Omental fat pad (tissue), 4 donors: ENCODE data around the gene ZNF207. TPM values are rescaled to one million over a fixed set of nuclear protein-coding genes. Genes with fewer than 3 reads are reported as not detected.

Experiments
- ATAC-seq: fragments of 150-250 bp; one replicate; pipeline ENCODE4 v1.9.1; 2016; ENCODE audit warnings: mild to moderate bottlenecking, moderate library complexity; ENCODE audit not compliant: low FRiP score
- DNase-seq: peaks from one replicate; pipeline ENCODE4 v3.0.0-alpha.2; 2019; ENCODE audit warnings: low spot score
- CTCF ChIP-seq, 3 donors: fragments of 450-650 bp; IDR thresholded peaks; one replicate each; pipeline ENCODE4 v1.5.1; 2016 to 2017; ENCODE audit warnings: antibody characterized with exemption in 3 of 3, mild to moderate bottlenecking in 3 of 3, moderate library complexity in 2 of 3
- total RNA-seq, 4 donors: library from RNA; depleted of rRNA; stranded (reverse); fragments of >200 nt; gene quantifications; one replicate each; pipeline ENCODE4 v1.1.0, GENCODE V29; 2016

The ZNF207 gene
- total RNA-seq, 4 donors from 2014 or later: 121 to 193 (median 141) TPM

DNA sequence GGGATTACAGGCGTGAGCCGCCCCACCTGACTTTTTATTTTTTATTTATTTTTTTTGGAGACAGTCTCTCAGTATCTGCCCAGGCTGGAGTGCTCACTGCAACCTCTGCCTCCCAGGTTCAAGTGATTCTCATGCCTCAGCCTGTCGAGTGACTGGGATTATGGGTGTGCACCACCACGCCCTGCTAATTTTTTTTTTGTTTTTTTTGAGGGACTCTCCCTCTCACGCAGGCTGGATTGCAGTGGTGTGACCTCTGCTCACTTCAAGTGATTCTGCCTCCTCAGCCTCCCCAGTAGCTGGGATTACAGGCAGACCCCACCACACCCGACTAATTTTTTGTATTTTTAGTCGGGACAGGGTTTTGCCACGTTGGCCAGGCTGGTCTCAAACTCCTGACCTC lies 7.7 kb downstream of the ZNF207 start:
- ATAC-seq (no peak), DNase-seq (no peak)
- TF ChIP-seq CTCF (IDR thresholded peaks at IDR 0.05): no peak

- TF ChIP-seq CTCF (IDR thresholded peaks at IDR 0.05): no peak
- ATAC-seq (no peak), DNase-seq (no peak)
Observed at GRCh38 chr17:32361270-32361669, 11.3 kb downstream of the ZNF207 start.

GRCh38 chr17:32370426-32370825 lies 20.5 kb downstream of the ZNF207 start:
- ATAC-seq (no peak), DNase-seq (no peak)
- no peak for TF ChIP-seq CTCF (IDR thresholded peaks at IDR 0.05)

DNA sequence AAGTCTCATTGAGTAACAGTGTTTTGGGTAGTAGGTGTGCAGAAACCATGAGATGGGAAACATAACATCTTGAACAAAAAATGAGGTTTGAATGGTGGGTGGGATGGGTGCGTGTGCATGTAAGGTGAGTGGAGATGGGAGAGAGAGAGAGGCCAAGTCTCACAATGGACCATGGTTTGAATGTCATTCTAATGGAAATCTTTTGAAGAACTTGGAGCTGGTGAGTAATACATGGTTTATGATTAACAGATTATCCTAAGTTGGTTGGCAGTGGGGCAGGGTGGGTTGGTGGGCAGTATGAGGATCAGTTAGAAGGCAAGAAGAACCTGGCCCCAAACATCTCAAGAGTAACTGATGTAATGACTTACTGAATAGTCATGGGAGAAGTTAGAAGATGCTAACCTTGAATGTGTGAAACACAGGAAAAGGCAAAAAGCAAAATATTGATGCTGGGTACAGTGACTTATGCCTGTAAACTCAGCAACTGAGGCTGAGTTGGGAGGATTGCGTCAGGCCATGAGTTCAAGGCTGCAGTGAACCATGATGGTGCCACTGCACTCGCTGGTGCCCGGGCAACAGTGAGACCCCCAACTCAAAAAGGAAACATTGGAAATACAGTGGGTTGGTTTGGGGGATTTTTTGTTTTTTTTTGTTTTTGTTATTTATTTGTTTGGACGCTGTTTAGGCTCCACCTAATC lies 32.7 kb downstream of the ZNF207 start:
- ATAC-seq: no peak
- no peak for DNase-seq
- TF ChIP-seq CTCF (IDR thresholded peaks at IDR 0.05): no peak

DNA sequence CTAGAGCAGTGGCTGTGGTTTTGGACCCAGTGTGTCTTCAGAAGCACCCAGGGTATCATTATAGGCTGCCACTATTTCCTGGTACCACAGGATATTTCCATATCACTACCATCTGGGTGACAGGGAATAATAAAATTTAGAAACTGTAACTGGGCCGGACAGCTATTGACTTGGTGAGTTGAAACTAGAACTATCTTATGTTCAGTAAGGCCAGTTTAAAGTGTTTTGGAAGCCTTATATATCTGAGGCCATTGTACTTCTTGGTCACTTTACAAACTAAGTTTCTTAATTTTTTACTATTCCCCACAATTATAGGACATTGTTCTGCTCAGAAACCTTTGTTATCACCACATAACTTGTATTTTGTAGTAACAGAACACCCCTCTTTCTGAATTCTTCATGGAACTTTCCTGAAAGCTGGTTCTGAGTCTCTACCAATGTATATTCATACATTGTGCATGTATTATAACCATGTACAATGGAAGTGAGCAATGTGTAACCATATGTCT lies 34.0 kb downstream of the ZNF207 start:
- ATAC-seq: no peak
- DNase-seq: no peak
- no peak for TF ChIP-seq CTCF (IDR thresholded peaks at IDR 0.05)

GRCh38 chr17:32385121-32385520 lies 35.2 kb downstream of the ZNF207 start:
- TF ChIP-seq CTCF (IDR thresholded peaks at IDR 0.05): no peak
- DNase-seq (no peak), ATAC-seq (no peak)

DNA sequence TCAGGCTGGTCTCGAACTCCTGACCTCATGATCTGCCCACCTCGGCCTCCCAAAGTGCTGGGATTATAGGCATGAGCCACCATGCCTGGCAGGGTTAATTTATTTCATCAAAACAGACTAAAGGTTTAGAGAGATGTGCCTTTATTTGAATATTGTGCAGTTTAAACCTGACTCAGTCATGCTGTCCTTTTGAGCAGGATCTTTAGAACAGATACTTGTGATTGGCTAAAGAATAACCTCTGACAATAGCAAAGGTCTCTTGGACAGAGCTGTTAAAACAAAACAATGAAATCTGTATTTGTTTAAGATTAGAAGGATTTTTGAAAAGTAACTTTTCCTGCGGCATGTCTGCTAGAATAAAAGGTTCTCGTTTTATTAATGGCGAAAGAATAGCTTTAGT lies 36.0 kb downstream of the ZNF207 start:
- DNase-seq (no peak), ATAC-seq (no peak)

More for the DNA sequence above, 36.0 kb downstream of the ZNF207 start:
- TF ChIP-seq CTCF (IDR thresholded peaks at IDR 0.05): no peak
